ENCODE measurements around the gene NHERF2. TPM values are rescaled to one million over a fixed set of nuclear protein-coding genes. Genes with fewer than 3 reads are reported as not detected.

NHERF2 gene
- total RNA-seq, 1 experiment from 2014 or later = 174 TPM

DNA sequence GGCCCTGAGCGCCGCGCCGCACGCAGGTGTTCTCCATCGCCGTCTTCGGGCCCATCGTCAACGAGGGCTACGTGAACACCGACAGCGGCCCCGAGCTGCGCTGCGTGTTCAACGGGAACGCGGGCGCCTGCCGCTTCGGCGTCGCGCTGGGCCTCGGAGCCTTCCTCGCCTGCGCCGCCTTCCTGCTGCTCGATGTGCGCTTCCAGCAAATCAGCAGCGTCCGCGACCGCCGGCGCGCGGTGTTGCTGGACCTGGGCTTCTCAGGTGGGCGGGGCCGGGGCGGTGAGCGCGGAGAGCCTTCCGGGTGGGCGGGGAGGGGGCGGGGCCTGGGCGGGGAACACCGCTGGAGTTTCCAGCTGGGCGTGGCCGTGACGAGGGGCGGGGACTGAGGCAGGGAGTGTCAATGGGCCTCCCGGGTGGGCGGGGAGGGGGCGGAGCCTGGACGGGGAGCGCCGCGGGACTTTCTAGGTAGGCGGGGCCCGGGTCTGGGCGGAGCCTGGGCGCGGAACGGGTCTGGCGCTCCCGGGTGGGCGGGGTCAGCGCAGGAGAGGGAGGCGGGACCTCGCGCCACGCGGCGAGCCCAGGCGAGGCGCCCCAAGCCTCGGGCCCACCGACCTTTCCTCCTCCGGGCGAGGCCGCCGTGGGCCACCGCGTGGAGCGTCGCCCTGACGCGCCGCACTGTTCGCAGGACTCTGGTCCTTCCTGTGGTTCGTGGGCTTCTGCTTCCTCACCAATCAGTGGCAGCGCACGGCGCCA is 34.6 kb upstream of the NHERF2 start:
- no peak for ATAC-seq
- no TSS peak for BruUV-seq (replicated peaks)
- TF ChIP-seq CTCF (IDR thresholded peaks at IDR 0.05) = no peak
- no peak for TF ChIP-seq TCF7L2 (IDR thresholded peaks at IDR 0.05; ENCODE audit: low read depth, low read length)
- TF ChIP-seq, protein P1, sequence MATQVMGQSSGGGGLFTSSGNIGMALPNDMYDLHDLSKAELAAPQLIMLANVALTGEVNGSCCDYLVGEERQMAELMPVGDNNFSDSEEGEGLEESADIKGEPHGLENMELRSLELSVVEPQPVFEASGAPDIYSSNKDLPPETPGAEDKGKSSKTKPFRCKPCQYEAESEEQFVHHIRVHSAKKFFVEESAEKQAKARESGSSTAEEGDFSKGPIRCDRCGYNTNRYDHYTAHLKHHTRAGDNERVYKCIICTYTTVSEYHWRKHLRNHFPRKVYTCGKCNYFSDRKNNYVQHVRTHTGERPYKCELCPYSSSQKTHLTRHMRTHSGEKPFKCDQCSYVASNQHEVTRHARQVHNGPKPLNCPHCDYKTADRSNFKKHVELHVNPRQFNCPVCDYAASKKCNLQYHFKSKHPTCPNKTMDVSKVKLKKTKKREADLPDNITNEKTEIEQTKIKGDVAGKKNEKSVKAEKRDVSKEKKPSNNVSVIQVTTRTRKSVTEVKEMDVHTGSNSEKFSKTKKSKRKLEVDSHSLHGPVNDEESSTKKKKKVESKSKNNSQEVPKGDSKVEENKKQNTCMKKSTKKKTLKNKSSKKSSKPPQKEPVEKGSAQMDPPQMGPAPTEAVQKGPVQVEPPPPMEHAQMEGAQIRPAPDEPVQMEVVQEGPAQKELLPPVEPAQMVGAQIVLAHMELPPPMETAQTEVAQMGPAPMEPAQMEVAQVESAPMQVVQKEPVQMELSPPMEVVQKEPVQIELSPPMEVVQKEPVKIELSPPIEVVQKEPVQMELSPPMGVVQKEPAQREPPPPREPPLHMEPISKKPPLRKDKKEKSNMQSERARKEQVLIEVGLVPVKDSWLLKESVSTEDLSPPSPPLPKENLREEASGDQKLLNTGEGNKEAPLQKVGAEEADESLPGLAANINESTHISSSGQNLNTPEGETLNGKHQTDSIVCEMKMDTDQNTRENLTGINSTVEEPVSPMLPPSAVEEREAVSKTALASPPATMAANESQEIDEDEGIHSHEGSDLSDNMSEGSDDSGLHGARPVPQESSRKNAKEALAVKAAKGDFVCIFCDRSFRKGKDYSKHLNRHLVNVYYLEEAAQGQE (IDR thresholded peaks at IDR 0.05; ENCODE audit: insufficient read depth in 1 of 2, low read depth in 2 of 2, low read length in 1 of 2) = no peak
- no peak for TF ChIP-seq POLR2AphosphoS5 (IDR thresholded peaks at IDR 0.05; ENCODE audit: low read depth, low read length)
- no peak for TF ChIP-seq SIN3A (IDR thresholded peaks at IDR 0.05; ENCODE audit: borderline replicate concordance, insufficient read depth, low read depth, low read length)
- DNase-seq (ENCODE audit: low read depth, low spot score) = no peak
- POLR2A ChIA-PET = no interaction called here
- Histone ChIP-seq H3K27me3 (ENCODE audit: control insufficient read depth, insufficient read depth, low read length) (no peaks in the 10 kb centered on the region), H3K27ac (ENCODE audit: low read length) (no peak overlapping the region), H3K4me3 (ENCODE audit: low read depth in 2 of 2, low read length in 2 of 2) (no peak overlapping the region), H3K9me3 (ENCODE audit: control insufficient read depth, insufficient read depth, low read depth, low read length) (no peaks in the 10 kb centered on the region), H3K4me1 (ENCODE audit: control insufficient read depth, insufficient read depth, low read length) (peaks cover 15% of the 10 kb centered on the region; the same call in 1 of the 2 replicates), H3K36me3 (ENCODE audit: control insufficient read depth, insufficient read depth, low read length) (no peaks in the 10 kb centered on the region)
- intact Hi-C loops (cut with micrococcal nuclease; ENCODE audit: unreplicated experiment) = no loop called here
- in situ Hi-C loops (cut with HindIII; ENCODE audit: low pct_unique_long_range_greater_than_20kb, low sequenced_read_pairs) = no loop called here
- CTCF ChIA-PET = interaction anchor here (0.6 kb wide), 1 partner anchor 148 kb away, joined by 4 read pairs; no protein-coding TSS in a partner anchor

GRCh38 chr16:1992704-1993317 is 33.9 kb upstream of the NHERF2 start:
- ChIA-PET CTCF (no interaction called here), POLR2A (no interaction called here)
- ATAC-seq (no peak), DNase-seq (ENCODE audit: low read depth, low spot score) (no peak)
- no TSS peak for BruUV-seq (replicated peaks)
- intact Hi-C loops (cut with micrococcal nuclease; ENCODE audit: unreplicated experiment) (no loop called here), in situ Hi-C loops (cut with HindIII; ENCODE audit: low pct_unique_long_range_greater_than_20kb, low sequenced_read_pairs) (no loop called here)
- Histone ChIP-seq H3K9me3 (ENCODE audit: control insufficient read depth, insufficient read depth, low read depth, low read length) (no peaks in the 10 kb centered on the region), H3K27me3 (ENCODE audit: control insufficient read depth, insufficient read depth, low read length) (no peaks in the 10 kb centered on the region), H3K4me3 (ENCODE audit: low read depth in 2 of 2, low read length in 2 of 2) (no peak overlapping the region), H3K36me3 (ENCODE audit: control insufficient read depth, insufficient read depth, low read length) (no peaks in the 10 kb centered on the region), H3K4me1 (ENCODE audit: control insufficient read depth, insufficient read depth, low read length) (peaks cover 15% of the 10 kb centered on the region; the same call in 1 of the 2 replicates), H3K27ac (ENCODE audit: low read length) (no peak overlapping the region)
- TF ChIP-seq POLR2AphosphoS5 (IDR thresholded peaks at IDR 0.05; ENCODE audit: low read depth, low read length) (no peak), SIN3A (IDR thresholded peaks at IDR 0.05; ENCODE audit: borderline replicate concordance, insufficient read depth, low read depth, low read length) (no peak)
- TF ChIP-seq, protein P1 (IDR thresholded peaks at IDR 0.05; ENCODE audit: insufficient read depth in 1 of 2, low read depth in 2 of 2, low read length in 1 of 2) = no peak

All from Panc1 (cell line).